NCI-H748 treated with DMSO at 0.1 percent for 48 hours (cell line): Measurements from ENCODE around the gene SLC35G2.
"Not testable (repeated sequence)": the region's sequence is repeated elsewhere in the genome, so short reads cannot be mapped to it uniquely, and the experiment has no call there.

ENCODE experiments used
- DNase-seq: peaks from one replicate; lab custom pipeline; 2025; lab: John Stamatoyannopoulos, UW

Gene SLC35G2

GRCh38 chr3:136885357-136886213, 66.7 kb downstream of the SLC35G2 start:
- no peak for DNase-seq

DNA sequence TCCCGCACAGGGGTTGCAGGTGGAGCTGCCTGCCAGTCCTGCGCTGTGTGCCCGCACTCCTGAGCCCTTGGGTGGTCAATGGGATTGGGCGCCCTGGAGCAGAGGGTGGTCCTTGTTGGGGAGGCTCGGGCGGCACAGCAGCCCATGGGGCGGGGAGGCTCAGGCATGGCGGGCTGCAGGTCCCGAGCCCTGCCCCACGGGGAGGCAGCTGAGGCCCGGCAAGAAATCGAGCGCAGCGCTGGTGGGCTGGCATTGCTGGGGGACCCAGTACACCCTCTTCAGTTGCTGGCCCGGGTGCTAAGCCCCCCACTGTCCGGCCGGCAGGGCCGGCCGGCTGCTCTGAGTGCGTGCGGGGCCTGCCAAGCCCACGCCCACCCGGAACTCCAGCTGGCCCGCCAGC, 71.0 kb downstream of the SLC35G2 start:
- no peak for DNase-seq

DNA sequence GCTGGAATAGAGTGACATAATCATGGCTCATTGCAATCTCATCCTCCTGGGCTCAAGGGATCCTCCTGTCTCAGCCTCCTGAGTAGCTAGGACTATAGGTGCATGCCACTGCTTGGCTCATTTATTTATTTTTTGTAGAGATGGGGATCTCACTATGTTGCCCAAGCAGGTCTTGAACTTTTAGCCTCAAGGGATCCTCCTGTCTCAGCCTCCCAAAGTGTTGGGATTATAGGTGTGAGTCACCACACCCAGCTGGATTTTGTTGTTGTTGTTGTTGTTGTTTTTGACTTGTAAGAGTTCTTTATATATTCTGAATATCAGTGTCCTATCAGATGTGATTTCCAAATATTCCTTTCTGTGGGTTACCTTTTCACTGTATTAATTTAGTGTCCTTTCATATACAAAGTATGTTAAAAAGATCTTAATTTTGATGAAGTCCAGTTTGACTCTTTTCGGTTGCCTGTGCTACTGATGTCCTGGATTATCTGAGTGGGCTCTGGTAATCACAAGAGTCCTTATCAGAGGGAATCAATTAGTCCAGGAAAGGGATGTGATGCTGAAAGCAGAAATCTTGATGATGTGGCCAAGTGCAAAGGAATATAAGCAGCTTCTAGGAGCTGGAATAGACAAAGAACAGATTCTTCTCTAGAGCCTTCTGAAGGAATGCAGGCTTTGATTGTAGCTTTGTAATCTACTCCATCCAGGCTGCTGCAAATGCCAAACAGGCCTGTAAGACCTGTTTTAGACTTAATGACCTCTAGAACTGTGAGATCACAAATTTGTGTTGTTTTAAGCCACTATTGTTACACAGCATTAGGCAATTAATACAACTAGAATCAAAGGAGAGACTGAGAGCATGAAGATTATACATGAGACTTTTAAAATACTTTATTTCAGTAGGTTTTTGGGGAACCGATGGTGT, 73.3 kb downstream of the SLC35G2 start:
- no peak for DNase-seq

GRCh38 chr3:136893848-136894443, 75.0 kb downstream of the SLC35G2 start:
- DNase-seq, result no peak

GRCh38 chr3:136897171-136897570, 78.2 kb downstream of the SLC35G2 start:
- DNase-seq, result not testable (repeated sequence)

DNA sequence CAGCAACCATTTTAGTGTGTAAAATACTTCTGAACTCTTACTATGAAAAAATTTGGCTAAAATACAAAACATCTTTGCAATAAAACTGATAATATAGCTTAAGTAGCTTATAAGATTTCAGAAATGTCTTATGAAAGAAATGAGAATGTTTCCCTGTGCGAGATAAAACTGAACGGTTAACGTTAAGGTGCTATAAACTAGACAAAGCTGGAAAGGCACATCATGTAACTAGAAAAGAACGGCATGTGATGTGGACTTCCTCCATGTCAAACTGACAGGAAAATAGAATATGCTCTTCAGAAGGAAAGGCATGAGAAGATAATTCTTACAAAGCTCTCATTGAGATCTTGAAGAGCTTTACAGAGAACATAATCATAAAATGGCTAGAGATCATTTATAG, 79.6 kb downstream of the SLC35G2 start:
- no peak for DNase-seq

- DNase-seq, result no peak
Observed at GRCh38 chr3:136898954-136899353, 80.0 kb downstream of the SLC35G2 start.

GRCh38 chr3:136899622-136900158, 80.8 kb downstream of the SLC35G2 start:
- DNase-seq, result no peak

- DNase-seq, result not testable (repeated sequence)
Observed at GRCh38 chr3:136900694-136901093, 81.8 kb downstream of the SLC35G2 start.

- DNase-seq, result no peak
Observed at GRCh38 chr3:136901391-136901790, 82.5 kb downstream of the SLC35G2 start.

GRCh38 chr3:136902530-136902929, 83.6 kb downstream of the SLC35G2 start:
- not testable (repeated sequence) for DNase-seq

DNA sequence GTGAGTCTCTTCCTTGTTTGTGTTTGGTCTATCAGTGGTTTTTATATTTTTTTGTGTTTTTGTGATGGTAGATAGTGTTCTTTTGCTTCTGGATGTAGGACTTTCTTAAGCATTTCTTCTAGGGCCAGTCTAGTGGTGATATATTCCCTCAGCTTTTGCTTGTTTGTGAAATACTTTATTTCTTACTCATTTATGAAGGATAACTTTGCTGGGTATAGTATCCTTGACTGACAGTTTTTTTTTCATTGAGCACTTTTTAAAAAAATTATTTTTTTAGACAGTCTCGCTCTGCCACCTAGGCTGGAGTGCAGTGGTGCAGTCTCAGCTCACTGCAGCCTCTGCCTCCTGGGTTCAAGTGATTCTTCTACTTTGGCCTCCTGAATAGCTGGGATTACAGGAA, 85.0 kb downstream of the SLC35G2 start:
- no peak for DNase-seq

DNA sequence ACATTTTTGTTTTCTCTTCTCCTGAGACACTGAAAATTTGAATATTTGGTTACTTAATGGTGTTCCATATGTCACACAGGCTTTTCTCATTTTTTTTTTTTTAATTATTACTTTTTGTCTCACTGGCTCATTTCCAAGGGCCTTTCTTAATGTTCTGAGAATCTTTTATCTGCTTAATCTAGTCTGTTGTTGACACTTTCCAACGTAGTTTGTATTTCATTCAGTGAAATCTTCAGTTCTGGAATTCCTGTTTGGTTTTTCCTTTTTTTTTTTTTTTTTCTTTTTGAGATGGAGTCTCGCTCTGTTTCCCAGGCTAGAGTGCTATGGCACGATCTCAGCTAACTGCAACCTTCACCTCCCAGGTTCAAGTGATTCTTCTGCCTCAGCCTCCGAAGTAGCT, 85.8 kb downstream of the SLC35G2 start:
- no peak for DNase-seq
